SH-SY5Y (cell line): ENCODE measurements around the gene KRT31.

Experiments
- GATA2 ChIP-seq: IDR thresholded peaks from 2 replicates; pipeline ENCODE4 v1.6.1; 2011; ENCODE audit warnings: mild to moderate bottlenecking, low read depth, low read length
- GATA3 ChIP-seq: IDR thresholded peaks from 2 replicates; pipeline ENCODE4 v1.6.1; 2011; ENCODE audit warnings: low read depth, mild to moderate bottlenecking, low read length, moderate library complexity

- TF ChIP-seq GATA3, result no peak
- TF ChIP-seq GATA2, result no peak
These were observed 22.7 kb upstream of the KRT31 start for GRCh38 chr17:41420134-41420533.
